A549 (cell line): ENCODE measurements around the gene CXorf65. TPM values are rescaled to one million over a fixed set of nuclear protein-coding genes. Genes with fewer than 3 reads are reported as not detected.

Source experiments
- ATAC-seq, 2 experiments: fragments of 200-7000 bp in 1 of 2; fragments of >200 bp in 1 of 2; cut with Nextera tagmentation in 1 of 2; cut with Tn5 transposase in 1 of 2; 3 replicates each; pipeline versions ENCODE4 v1.8.0 to v1.9.1; 2018 to 2020; ENCODE audit warnings: mild to moderate bottlenecking in 1 of 2, moderate library complexity in 1 of 2
- CTCF ChIA-PET: fragments of 300-600 bp; sonication (Branson Sonifier 250); formaldehyde crosslinking; extraction: SDS; loops from one replicate; lab custom pipeline; 2021; ENCODE audit warnings: antibody characterized with exemption, inconsistent platforms; lab: Yijun Ruan, JAX
- POLR2A ChIA-PET: fragments of 350-600 bp; formaldehyde crosslinking; extraction: SDS; loops from one replicate; lab custom pipeline; 2021; ENCODE audit warnings: antibody characterized with exemption, inconsistent platforms; lab: Yijun Ruan, JAX
- DNase-seq, 2 experiments: peaks; one replicate each; pipeline versions ENCODE4 v3.0.0 to v3.0.0-alpha.2; 2011 to 2016; ENCODE audit warnings: low read depth in 1 of 2, low spot score in 1 of 2
- FAIRE-seq: peaks from 2 replicates; lab custom pipeline; 2011; peaks lifted over from hg19 to GRCh38; lab: Jason Lieb, UNC
- H3K27ac ChIP-seq, 2 experiments: fragments of >200 bp; sonication (Bioruptor Twin); formaldehyde crosslinking; 3 replicates each; pipeline ENCODE4 v1.5.1; 2016 to 2017
- H3K4me1 ChIP-seq: fragments of >200 bp; sonication (Bioruptor Twin); formaldehyde crosslinking; 3 replicates; pipeline ENCODE4 v1.6.1; 2016
- H3K4me2 ChIP-seq: fragments of >200 bp; sonication (Bioruptor Twin); formaldehyde crosslinking; 3 replicates; pipeline ENCODE4 v1.6.1; 2016
- H3K4me3 ChIP-seq: fragments of >200 bp; sonication (Bioruptor Twin); formaldehyde crosslinking; 3 replicates; pipeline ENCODE4 v1.5.1; 2016
- H3K9me3 ChIP-seq: fragments of >200 bp; sonication (Bioruptor Twin); formaldehyde crosslinking; 3 replicates; pipeline ENCODE4 v1.6.1; 2016
- ATOH8 ChIP-seq: fragments of 250-450 bp; sonication (Bioruptor Pico); IDR thresholded peaks from 2 replicates; pipeline ENCODE4 v1.5.0; 2020; ENCODE audit warnings: low read depth, mild to moderate bottlenecking, moderate library complexity
- BHLHE40 ChIP-seq: IDR thresholded peaks from 2 replicates; pipeline ENCODE4 v1.6.1; 2012; ENCODE audit warnings: low read depth, low read length, inconsistent platforms
- CBX8 ChIP-seq: fragments of 200-600 bp; sonication (generic); IDR thresholded peaks from 2 replicates; pipeline ENCODE4 v1.6.1; 2016
- E2F6 ChIP-seq: IDR thresholded peaks from 2 replicates; pipeline ENCODE4 v1.6.1; 2012; ENCODE audit warnings: low read depth, borderline replicate concordance
- ESRRA ChIP-seq: fragments of 150-350 bp; IDR thresholded peaks from 2 replicates; pipeline ENCODE4 v1.6.1; 2014; ENCODE audit warnings: mild to moderate bottlenecking, low read length, borderline replicate concordance
- FOSB ChIP-seq: fragments of 250-450 bp; sonication (Bioruptor Pico); IDR thresholded peaks from 2 replicates; pipeline ENCODE4 v1.5.0; 2020; ENCODE audit warnings: mild to moderate bottlenecking, moderate library complexity
- FOXS1 ChIP-seq: fragments of 250-450 bp; sonication (Bioruptor Pico); IDR thresholded peaks from 2 replicates; pipeline ENCODE4 v1.5.0; 2020; ENCODE audit warnings: mild to moderate bottlenecking, moderate library complexity
- NPAS2 ChIP-seq: fragments of 250-450 bp; sonication (Bioruptor Pico); IDR thresholded peaks from 2 replicates; pipeline ENCODE4 v1.8.0; 2022; ENCODE audit warnings: mild to moderate bottlenecking, moderate library complexity, borderline replicate concordance
- PBX3 ChIP-seq: IDR thresholded peaks from 2 replicates; pipeline ENCODE4 v1.6.1; 2012
- PHF8 ChIP-seq: fragments of 200-600 bp; sonication (generic); IDR thresholded peaks from 2 replicates; pipeline ENCODE4 v1.6.1; 2016; ENCODE audit warnings: low read depth, mild to moderate bottlenecking, antibody characterized with exemption, moderate library complexity, borderline replicate concordance
- REST ChIP-seq: fragments of 200-600 bp; sonication (generic); IDR thresholded peaks from 2 replicates; pipeline ENCODE4 v1.6.1; 2016; ENCODE audit warnings: antibody characterized with exemption, mild to moderate bottlenecking, moderate library complexity
- RFX5 ChIP-seq: fragments of 450-650 bp; IDR thresholded peaks from 2 replicates; pipeline ENCODE4 v1.7.1; 2014; ENCODE audit warnings: antibody characterized with exemption, mild to moderate bottlenecking, moderate library complexity
- SMC3 ChIP-seq: fragments of >200 bp; sonication (Bioruptor Twin); formaldehyde crosslinking; IDR thresholded peaks from 3 replicates; pipeline ENCODE4 v1.6.1; 2018; ENCODE audit warnings: inconsistent platforms
- TFCP2L1 ChIP-seq: fragments of 250-450 bp; sonication (Bioruptor Pico); IDR thresholded peaks from 2 replicates; pipeline ENCODE4 v1.5.0; 2021; ENCODE audit warnings: mild to moderate bottlenecking
- USF2 ChIP-seq: fragments of 450-650 bp; IDR thresholded peaks from 2 replicates; pipeline ENCODE4 v1.6.1; 2014; ENCODE audit warnings: antibody characterized with exemption
- WGBS: methylation state at CpG from one replicate; pipeline ENCODE4 v1.1.6; 2017; ENCODE audit errors: missing lambda C conversion rate; 5-methylcytosine and 5-hydroxymethylcytosine counted together
- polyA plus RNA-seq, 4 experiments: library from polyadenylated mRNA; depleted of rRNA in 3 of 4; stranded (reverse); fragments of >200 nt; fragmentation: RNase III in 1 of 4; extraction: RNeasy Plus Mini Kit Qiagen cat#74134 plus additional on column Dnase treatment in 1 of 4; gene quantifications; 2 replicates in 3 of 4; 3 replicates in 1 of 4; pipeline ENCODE4 v1.2.3, GENCODE V29; 2011 to 2017

Gene CXorf65
- polyA plus RNA-seq, 2 of the 4 experiments (the other 2 are of a cell fraction): not detected

GRCh38 chrX:71095555-71095980 is 11.0 kb downstream of the CXorf65 start, which contains the start of gene FOXO4 (continued):
- TF ChIP-seq PHF8: peak; percentile 53; the same call in 1 of the 2 replicates
- TF ChIP-seq PBX3: no peak
- TF ChIP-seq NPAS2 (CRISPR knock-in tag): no peak

GRCh38 chrX:71095033-71095432 is 11.5 kb downstream of the CXorf65 start:
- Histone ChIP-seq H3K4me3 (peak overlapping the region; percentile 58), H3K4me2 (peak overlapping the region; percentile 91), H3K27ac (peak overlapping the region; percentile 78 to 86), H3K9me3 (no peaks in the 10 kb centered on the region), H3K4me1 (peaks cover 6% of the 10 kb centered on the region; the same call in 2 of the 3 replicates)
- ChIA-PET POLR2A (no interaction called here), CTCF (no interaction called here)
- FAIRE-seq: peak; percentile 32
- no peak for DNase-seq
- ATAC-seq: peak in 1 of 2 experiments; percentile 7; a peak in 2 of 6 replicates
- 40% methylated on average over 6 of the region's 6 CpGs for WGBS
- TF ChIP-seq ATOH8 (CRISPR knock-in tag) (no peak), ESRRA (no peak), USF2 (no peak), FOXS1 (no peak), SMC3 (no peak), BHLHE40 (no peak), REST (no peak), TFCP2L1 (CRISPR knock-in tag) (no peak), FOSB (CRISPR knock-in tag) (no peak), CBX8 (no peak), RFX5 (no peak)

- POLR2A ChIA-PET: no interaction called here
- ATAC-seq (no peak), DNase-seq (no peak), FAIRE-seq (peak; percentile 36)
- CTCF ChIA-PET: interaction anchor here (0.6 to 1.0 kb wide), 3 partner anchors 8 to 90 kb away, joined by 3 read pairs; no protein-coding TSS in a partner anchor
- no peak overlapping the region for H3K4me3 ChIP-seq
- 74% methylated on average over 5 of the region's 5 CpGs for WGBS
- H3K27ac ChIP-seq: no peak overlapping the region
- TF ChIP-seq E2F6: no peak
- no peak overlapping the region for H3K4me2 ChIP-seq
- no peaks in the 10 kb centered on the region for H3K4me1 ChIP-seq
- H3K9me3 ChIP-seq: no peaks in the 10 kb centered on the region
These were observed 15.3 kb downstream of the CXorf65 start for GRCh38 chrX:71091263-71091662.
